WERI-Rb-1 (cell line): ENCODE data around the gene PRTFDC1.
"Not testable (repeated sequence)": the region's sequence is repeated elsewhere in the genome, so short reads cannot be mapped to it uniquely, and the experiment has no call there.

Source experiments
- DNase-seq: peaks from one replicate; pipeline ENCODE4 v3.0.0-alpha.2; 2020
- H3K27ac ChIP-seq: fragments of 250-450 bp; sonication (Bioruptor Pico); 2 replicates; pipeline ENCODE4 v1.5.1; 2020; ENCODE audit warnings: mild to moderate bottlenecking, moderate library complexity
- H3K27me3 ChIP-seq: fragments of 250-450 bp; sonication (Bioruptor Pico); 2 replicates; pipeline ENCODE4 v1.5.1; 2021; ENCODE audit warnings: mild to moderate bottlenecking, low read depth, moderate library complexity; ENCODE audit not compliant: insufficient read depth, severe bottlenecking
- H3K36me3 ChIP-seq: fragments of 250-450 bp; sonication (Bioruptor Pico); 2 replicates; pipeline ENCODE4 v1.5.1; 2020; ENCODE audit warnings: mild to moderate bottlenecking, moderate library complexity
- H3K4me3 ChIP-seq: 2 replicates; pipeline ENCODE4 v1.5.1; 2011; ENCODE audit warnings: low read depth, mild to moderate bottlenecking, control low read depth, low read length
- H3K9me3 ChIP-seq: fragments of 250-450 bp; sonication (Bioruptor Pico); 2 replicates; pipeline ENCODE4 v1.5.1; 2021; ENCODE audit warnings: mild to moderate bottlenecking, moderate library complexity; ENCODE audit not compliant: severe bottlenecking
- CTCF ChIP-seq: IDR thresholded peaks from 2 replicates; pipeline ENCODE4 v1.5.1; 2011; ENCODE audit warnings: low read depth, mild to moderate bottlenecking, control low read depth, inconsistent platforms, low read length

PRTFDC1 gene

GRCh38 chr10:24928163-24928562, 24.2 kb downstream of the PRTFDC1 start:
- Histone ChIP-seq H3K9me3 (no peaks in the 10 kb centered on the region), H3K4me3 (no peak overlapping the region), H3K27ac (no peak overlapping the region), H3K27me3 (no peaks in the 10 kb centered on the region), H3K36me3 (no peaks in the 10 kb centered on the region)
- no peak for TF ChIP-seq CTCF
- no peak for DNase-seq

- Histone ChIP-seq H3K36me3 (no peaks in the 10 kb centered on the region), H3K27ac (no peak overlapping the region), H3K27me3 (no peaks in the 10 kb centered on the region), H3K4me3 (no peak overlapping the region), H3K9me3 (no peaks in the 10 kb centered on the region)
- TF ChIP-seq CTCF: no peak
- no peak for DNase-seq
These were observed 25.8 kb downstream of the PRTFDC1 start for GRCh38 chr10:24926557-24926956.

DNA sequence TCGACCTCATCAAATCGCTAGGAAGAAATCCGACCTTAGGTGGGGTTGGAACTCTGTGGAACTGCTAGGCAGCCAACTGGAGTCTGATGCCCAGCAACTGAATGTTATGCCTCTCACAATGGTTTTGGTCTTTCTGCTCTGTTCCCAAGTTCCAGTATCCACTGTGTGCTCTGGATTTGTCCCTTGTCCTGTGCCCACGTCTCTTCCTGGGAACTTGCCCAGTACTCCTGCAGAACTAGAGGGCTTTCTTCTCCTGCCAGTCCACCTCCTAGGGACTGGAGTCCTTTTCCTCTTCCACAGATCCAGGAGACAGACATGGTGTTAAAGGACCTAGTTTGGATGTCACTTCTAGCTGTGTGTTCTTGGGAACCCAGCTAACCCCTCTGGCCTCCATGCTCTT, 26.6 kb downstream of the PRTFDC1 start:
- no peak for DNase-seq
- H3K36me3 ChIP-seq: no peaks in the 10 kb centered on the region
- TF ChIP-seq CTCF: no peak
- no peaks in the 10 kb centered on the region for H3K9me3 ChIP-seq
- no peaks in the 10 kb centered on the region for H3K27me3 ChIP-seq
- no peak overlapping the region for H3K27ac ChIP-seq
- no peak overlapping the region for H3K4me3 ChIP-seq

DNA sequence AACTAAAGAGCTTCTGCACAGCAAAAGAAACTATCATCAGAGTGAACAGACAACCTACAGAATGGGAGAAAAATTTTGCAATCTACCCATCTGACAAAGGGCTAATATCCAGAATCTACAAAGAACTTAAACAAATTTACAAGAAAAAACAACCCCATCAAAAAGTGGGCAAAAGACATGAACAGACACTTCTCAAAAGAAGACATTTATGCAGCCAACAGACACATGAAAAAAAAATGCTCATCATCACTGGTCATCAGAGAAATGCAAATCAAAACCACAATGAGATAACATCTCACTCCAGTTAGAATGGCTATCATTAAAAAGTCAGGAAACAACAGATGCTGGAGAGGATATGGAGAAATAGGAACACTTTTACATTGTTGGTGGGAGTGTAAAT, 27.9 kb downstream of the PRTFDC1 start:
- H3K36me3 ChIP-seq, H3K9me3 ChIP-seq: not testable (repeated sequence)

GRCh38 chr10:24922222-24922868, 30.1 kb downstream of the PRTFDC1 start:
- not testable (repeated sequence) for DNase-seq, H3K36me3 ChIP-seq, H3K9me3 ChIP-seq, H3K27ac ChIP-seq, H3K4me3 ChIP-seq, H3K27me3 ChIP-seq

More for the DNA sequence above, 27.9 kb downstream of the PRTFDC1 start:
- not testable (repeated sequence) for H3K27me3 ChIP-seq, DNase-seq, H3K27ac ChIP-seq, H3K4me3 ChIP-seq

- no peak overlapping the region for H3K27ac ChIP-seq
These were observed 31.2 kb downstream of the PRTFDC1 start for GRCh38 chr10:24920907-24921881.

GRCh38 chr10:24920192-24920591, 32.2 kb downstream of the PRTFDC1 start:
- H3K4me3 ChIP-seq, H3K9me3 ChIP-seq, H3K27me3 ChIP-seq, DNase-seq, H3K36me3 ChIP-seq, H3K27ac ChIP-seq: not testable (repeated sequence)

More at GRCh38 chr10:24920907-24921881, 31.2 kb downstream of the PRTFDC1 start:
- no peaks in the 10 kb centered on the region for H3K36me3 ChIP-seq
- no peaks in the 10 kb centered on the region for H3K27me3 ChIP-seq
- no peak overlapping the region for H3K4me3 ChIP-seq
- DNase-seq: no peak
- no peak for TF ChIP-seq CTCF
- H3K9me3 ChIP-seq: no peaks in the 10 kb centered on the region

GRCh38 chr10:24919629-24920028, 32.8 kb downstream of the PRTFDC1 start:
- DNase-seq, H3K4me3 ChIP-seq, H3K36me3 ChIP-seq, H3K27me3 ChIP-seq, H3K27ac ChIP-seq, H3K9me3 ChIP-seq: not testable (repeated sequence)
